Dermis blood vessel endothelial cell (primary cell): ENCODE data around the gene ENTREP3. TPM values are rescaled to one million over a fixed set of nuclear protein-coding genes. Genes with fewer than 3 reads are reported as not detected.
A peak's percentile ranks its signal among the peaks of the same experiment; 100 is the strongest.

ENCODE experiments used
- DNase-seq: peaks from one replicate; pipeline ENCODE4 v3.0.0; 2010
- total RNA-seq: library from RNA; depleted of rRNA; stranded (reverse); fragments of >200 nt; gene quantifications from 2 replicates; pipeline ENCODE4 v1.2.3, GENCODE V29; 2014

ENTREP3 gene
- total RNA-seq, 1 donor from 2014 or later: 6.5 TPM

DNA sequence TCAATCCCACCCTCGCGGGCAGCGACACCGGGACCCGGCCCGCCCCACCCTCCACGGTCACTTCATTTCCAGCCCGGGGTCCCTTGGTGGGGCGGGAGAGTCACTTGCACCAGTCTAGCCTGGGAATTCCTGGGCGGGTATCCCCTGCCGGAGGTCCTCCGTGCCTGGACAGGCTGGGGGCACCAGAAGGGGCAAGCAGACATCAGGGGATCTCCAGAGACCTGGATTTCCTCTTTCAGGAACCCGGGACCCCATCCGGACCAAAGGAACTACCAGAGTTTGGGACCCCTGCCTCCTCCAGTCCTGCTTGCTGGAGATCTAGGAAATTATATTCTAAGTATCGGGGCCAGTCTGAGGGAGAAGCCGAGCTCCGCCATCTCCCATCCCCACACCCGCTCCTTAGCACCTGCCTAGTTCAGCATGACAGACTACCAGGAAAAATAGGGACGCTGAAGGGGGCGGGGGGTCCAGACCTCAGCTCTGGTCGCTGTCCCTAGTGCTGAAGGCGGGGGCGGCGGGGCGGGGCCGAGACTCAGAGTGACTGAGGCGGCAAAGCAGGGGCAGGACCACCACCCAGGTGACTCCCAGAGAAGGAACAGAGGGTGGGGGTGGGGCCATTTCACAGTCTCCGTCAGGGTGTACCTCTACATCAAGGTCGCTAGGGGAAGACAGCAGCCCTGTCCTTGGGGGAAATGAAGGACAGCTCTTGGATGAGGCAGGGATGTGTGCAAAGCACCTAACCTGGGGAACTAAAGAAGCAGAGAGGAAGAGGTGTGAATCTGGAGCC is 22.8 kb upstream of the ENTREP3 start:
- DNase-seq: peak; percentile 50

DNA sequence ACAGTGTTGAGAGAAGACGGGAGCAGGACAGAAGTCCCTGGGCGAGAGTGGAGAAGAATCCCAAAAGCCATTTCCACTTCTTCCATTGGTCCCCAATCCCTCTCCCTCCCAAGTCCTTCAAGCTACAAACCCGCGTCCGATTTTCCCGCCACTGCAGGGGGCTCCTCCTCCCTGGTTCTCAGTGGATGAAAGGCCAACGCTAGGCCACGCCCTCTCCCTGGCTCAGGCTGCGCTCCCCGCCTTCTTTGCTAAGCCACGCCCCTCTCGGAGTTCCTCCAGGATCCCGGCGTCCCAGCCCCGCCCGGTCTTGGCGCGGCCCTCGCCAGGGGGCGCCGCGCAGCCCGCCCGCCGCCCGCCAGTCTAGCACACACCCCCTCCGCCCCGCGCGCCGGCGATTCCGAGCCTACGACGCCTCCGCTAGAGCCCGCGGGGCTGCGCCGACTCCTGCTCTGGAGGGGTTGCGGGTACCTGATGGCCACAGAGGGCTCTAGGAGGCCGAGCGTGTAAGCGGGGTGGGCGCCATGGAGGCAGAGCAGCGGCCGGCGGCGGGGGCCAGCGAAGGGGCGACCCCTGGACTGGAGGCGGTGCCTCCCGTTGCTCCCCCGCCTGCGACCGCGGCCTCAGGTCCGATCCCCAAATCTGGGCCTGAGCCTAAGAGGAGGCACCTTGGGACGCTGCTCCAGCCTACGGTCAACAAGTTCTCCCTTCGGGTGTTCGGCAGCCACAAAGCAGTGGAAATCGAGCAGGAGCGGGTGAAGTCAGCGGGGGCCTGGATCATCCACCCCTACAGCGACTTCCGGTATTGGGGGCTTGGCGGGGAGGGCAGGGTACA is 22.0 kb upstream of the ENTREP3 start, which contains the start of gene HCN3:
Gene HCN3, plus strand, starts transcription at position 394 of the 832 bp plus-strand sequence. Its CDS starts 128 bp downstream, at position 522.
- DNase-seq: peak; percentile 98

DNA sequence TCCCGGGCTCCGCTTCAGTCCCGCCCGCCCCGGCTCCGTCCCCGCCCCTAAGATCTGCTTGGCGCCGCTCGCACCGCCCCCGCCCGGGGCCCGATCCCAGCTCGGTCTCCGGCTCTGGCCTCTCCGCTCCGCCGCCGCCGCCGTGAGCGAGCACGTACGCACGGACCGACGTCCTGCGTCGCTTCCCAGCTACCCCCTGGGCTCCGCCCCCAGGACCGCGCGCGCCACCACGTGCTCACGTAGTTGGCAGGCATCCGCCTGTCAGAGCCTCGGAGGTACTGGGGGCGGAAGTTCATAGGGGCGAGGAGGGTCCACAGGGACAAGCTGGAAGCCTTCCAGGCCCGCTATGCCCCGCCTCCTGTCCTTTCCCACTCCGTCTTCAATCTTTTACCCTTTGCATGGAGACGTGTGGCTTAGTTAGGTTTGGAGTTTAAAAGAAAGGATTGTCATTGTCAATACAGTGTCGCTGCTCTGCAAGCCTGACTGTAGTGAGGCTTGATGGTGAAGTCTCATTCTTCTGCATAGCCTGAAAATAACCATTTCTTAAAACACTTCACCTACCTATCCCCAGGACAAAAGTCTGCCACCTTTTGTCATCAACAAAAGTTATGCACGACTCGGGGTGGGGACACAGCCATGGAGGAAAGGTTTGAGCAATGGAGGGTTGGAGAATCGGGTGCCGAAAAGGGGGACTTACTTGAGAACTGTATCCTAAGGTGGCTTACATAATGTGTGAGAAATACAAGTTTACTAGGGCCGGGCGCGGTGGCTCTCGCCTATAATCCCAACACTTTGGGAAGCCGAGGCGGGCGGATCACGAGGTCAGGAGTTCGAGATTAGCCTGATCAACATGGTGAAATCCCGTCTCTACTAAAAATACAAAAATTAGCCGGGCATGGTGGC is 18.3 kb upstream of the ENTREP3 start, which contains the start of gene CLK2:
Gene CLK2, minus strand, starts transcription at position 162 of the 903 bp plus-strand sequence. CDS start 2,527 bp downstream, outside the sequence.
- peak; percentile 97 for DNase-seq

DNA sequence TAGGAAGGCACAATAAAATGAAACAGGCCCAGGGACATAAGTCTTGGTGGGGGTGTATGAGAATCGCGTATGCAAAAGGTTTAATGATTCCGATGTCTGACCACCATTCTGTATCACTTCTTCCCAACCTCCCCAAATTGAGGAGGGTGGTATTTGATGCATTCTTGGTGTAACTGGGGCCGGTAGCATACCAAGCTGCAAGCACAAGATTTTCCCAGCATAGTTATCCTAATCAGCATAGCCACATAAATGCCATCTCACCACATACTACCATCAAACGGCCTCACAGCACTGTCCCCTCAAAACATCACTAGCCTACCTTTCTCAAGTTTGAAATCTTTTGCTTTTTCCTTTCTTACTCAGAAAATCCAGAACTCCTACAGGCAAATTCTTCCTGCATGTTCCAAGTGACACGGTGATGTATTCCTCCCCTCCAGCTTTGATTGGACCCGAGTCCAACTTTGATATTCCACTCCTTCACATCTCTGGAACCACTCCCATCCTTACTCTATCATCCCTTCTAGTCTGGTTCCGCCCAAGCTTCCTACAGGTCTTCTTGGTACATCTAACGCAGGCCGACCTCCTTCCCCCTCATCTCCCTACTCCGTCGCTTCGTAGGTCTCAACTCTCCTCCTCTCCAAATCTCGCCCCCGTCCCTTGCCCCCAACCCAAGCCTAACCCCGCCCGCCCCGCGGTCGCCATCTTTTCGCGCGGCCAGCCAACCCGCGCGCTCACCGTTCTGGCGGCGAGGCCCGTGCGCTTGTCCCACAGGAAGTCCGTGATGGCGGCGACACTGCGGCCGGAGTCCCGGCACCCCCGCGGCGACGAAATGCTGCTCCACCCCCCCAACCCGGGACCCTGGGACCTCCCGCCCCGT is 17.4 kb upstream of the ENTREP3 start:
- peak; percentile 63 for DNase-seq

DNA sequence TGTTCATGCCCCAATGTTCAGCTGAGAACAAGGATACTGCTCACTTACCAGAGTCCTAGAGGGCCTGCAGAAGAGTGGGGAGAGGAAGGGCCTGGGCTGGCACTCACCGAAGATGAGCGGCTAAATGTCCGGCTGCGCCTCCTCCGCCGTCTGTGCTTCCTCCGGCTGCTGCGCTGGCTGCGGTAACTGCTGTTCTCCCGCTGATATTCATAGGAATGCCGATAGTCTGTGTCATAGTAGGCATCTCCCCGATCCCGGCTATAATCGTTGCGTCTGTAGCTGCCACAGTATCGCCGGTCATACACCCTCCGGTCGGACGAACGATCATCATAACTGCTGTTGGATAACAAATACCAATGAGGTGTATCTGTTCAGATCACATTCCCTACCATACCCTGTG is 14.1 kb upstream of the ENTREP3 start:
- DNase-seq: no peak

DNA sequence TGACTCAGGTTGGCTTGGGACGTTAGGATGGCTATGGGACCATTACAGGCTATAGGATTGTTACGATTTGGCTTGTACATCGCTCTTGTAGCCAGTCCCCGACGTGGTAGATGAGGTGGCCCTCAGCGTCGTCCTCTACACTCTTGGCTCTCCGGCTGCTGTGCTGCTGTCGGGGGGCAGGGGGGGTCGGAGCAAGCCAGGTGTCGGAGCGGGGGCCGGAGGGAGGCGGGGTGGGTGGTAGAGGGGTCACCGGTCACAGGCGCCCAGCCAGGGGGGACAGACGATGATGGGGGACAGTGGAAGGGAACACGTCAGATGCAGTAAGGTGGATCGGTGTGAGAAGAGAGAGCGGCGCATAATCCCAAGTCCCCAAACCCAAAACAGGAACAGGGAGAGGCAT is 13.3 kb upstream of the ENTREP3 start:
- no peak for DNase-seq

DNA sequence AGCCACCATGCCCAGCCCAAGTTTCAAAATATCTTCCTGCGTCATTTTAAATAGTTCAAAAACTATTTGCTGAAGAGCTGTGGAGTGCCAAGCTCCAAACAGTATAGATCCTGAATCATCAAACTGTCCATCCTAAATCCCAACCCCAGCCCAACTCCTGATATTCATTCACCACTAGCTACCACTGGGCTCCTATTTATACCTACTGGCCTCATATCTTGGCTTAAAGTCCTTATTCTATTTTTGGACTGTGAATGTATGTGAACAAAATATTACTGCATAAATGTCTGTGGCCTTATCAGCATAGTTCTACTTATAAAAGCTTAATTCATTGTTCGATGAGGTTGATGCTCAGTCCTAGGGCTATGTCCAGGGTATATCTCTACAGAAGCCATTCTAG is 12.1 kb upstream of the ENTREP3 start:
- DNase-seq: no peak

DNA sequence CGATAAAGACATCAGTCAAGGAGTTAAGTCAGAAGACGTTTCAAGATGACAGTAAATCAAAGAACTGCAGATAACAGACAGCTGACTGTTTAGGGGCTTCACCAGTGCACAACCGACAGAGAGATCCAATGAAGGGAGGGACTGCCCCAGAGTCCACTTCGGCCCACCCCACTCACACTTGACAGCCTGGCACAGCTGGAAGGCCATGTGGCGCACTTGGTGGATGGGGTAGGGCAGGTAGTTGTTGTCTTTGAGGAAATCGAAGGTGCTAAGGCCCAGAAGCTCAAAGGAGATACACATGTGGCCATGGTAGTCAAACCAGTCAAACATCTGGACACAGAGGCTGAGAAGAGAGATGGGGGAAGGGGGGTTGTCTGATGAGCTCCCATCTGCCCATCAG is 11.3 kb upstream of the ENTREP3 start:
- no peak for DNase-seq

DNA sequence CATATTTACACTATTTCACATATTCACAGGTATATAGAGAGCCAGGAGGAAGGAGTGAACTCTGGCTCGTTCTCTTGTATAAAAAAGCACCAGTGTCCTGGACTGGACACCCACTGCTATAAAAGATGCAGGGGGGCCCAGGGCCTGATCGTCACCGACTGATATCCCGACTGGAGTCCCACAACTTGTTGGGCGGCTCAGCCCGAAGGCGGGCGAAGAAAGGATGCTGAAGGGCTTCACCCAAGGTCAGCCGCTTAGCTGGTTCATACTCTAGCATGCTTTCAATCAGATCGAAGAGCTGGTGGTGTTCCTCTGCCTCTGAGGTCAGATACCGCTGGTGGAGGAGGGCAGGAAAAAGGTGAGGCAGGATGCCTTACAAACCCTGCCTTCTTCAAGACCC is 7.8 kb upstream of the ENTREP3 start:
- DNase-seq: no peak

DNA sequence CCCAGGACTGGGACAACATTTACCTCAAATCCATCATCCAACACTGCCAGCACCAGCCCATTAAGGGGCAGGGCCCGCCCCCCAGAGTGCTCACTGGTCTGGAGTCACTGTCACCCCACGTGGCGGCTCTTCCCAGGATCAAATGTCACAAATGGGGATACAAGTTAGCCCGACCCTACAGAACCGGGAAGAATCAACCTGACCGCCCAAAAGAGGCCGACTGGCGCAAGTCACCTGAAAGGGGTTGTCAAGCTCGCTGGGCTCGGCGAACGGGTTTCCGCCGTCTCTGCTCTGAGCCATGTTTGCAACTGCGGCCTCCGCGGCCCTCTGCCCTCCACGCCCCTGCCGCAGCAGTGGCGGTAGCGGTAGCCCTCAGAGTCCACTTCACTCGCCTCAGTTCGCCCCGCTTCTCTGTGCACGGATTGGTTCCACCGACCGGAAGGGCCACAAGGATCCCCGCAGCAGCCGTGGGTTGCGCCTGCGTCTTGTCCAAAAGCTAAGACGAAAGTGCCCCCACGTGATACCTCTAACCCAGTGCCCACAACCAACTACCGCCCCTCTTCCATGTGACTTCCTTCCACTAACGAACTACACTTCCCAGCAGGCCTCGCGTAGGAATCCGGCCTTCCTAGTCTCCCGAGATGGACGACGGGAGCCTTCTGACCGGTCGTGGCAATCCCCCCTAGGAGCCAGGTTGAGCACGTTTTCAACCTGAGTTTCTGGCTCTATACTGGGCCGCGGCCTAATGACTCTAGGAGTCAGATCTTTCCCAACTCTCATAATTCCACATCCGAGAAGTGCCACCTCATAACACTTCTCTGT is 6.8 kb upstream of the ENTREP3 start, which contains the start of gene SCAMP3:
Gene SCAMP3, minus strand, starts transcription at position 509 of the 822 bp plus-strand sequence. Its CDS starts 209 bp downstream, at position 300.
- DNase-seq: peak; percentile 100

DNA sequence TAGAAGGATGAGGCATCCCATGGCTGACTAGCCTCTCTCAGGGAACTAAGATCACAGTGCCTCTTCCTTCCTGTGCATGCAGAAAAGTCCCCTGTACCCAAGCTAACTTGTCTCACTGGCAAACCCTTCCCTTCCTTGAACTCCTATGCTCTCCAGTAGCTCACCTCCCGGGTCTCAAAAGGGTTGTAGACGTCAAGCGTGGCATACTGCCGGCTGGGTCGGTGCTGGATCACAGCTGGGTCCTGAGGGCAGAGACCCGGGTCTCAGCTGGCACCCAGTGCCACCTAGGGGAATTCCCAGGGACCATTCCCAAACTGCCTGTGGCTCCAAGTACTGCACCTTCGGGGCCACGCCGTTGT is 6.2 kb upstream of the ENTREP3 start:
- no peak for DNase-seq

DNA sequence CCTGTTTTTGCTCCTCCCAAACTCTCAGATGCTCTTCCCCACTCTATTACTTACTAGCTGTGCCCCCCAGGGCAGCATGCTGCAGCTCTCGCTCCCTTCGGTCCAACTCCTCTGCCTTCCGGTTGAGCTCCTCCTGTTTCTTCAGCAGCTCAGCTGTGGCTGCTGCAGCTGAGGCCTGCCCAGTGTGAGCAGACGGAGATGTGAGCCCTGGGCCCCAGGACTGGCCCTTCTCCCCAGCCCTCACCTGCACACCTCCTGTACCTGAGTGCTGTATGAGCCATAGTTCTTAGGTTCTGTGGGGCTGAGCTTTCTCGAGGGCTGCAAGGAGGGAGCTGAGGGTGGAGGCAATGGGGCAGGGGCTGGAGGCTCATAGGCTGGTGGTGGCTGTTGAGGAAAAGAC is 5.0 kb upstream of the ENTREP3 start:
- no peak for DNase-seq

DNA sequence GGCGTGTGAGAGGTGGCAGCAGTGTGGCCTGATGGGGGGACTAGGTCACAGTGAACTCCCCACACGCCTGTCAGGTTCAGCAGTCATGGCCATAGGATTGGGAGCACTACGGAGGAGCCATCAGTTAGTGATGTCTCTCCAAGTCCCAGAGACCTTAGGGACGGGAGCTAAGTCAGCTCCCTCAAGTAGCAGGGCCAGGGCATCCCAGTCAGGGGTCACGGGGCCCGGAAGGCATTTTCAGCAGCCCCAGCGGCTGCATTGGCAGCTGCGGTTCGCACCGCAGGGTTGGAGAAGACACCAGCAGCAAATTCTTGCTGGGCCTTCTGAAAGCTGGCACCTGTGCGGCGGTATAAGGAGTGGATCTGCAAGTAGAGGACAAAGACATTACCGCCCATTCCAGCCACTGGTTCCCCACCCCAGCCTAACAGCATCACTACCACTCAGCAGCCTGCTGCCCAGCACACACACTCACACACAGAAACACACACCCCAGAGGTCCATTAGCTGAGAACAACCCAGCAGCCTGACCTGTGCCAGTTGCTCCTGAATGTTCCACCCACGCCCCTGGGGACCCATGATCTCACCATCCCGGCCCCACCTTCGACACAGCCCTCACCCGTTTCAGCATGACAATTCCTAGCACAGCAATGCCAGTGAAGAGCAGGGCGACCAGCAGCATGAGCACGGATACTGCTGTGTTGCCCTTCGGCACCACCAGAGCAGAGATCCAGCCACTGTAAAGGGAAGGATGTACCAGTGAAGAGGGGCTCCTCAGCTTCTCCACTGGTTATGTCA is 972 bp upstream of the ENTREP3 start:
- DNase-seq: no peak

DNA sequence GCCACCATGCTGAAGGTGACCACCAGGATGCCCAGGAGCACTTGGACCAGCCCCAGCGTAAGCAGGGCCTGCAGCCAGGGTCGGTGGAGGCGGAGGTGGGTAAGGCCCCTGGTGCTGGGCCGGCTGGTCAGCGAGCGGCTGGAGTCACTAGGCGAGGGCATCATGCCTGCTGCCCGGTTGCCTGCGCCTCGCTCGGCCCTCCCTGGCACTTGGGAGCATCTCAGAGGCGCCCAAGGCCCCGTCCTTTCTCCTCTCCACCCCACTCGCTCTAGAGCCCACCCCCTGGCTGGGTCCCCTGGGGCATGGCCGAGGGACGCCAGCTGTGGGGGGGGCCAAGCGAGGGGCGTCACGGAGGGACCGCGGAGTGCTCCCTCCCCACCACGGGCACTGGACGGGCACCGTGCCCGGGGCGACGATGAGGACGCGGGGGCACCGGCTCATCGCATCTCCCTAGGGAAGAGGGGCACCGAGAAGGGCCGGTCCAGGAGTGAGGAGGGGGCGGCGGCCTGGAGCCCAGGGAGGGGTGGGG is 505 bp downstream of the ENTREP3 start:
- peak; percentile 35 for DNase-seq

DNA sequence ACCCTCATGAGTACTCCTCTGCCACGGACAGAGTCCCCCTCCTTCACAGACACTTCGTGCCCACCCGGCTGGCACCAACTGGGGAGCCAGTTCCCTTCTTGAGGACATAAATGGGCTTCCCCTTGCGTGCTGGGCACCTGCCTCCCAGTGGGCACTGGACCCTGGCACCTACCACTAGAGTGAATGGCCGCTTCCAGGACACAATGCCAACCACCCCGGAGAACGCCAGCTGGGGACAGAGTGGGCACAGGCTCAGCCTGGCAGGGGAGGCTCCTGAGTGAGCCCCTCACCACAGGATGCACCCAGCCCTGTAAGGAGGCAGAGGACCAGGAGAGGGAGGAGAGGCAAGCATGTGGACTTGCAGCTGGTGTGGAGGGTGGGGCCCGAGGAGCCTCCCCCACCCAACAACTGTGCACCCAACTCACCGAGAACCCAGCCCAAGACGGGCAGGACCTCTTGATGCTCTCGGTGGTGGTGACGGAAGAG is 1.0 kb downstream of the ENTREP3 start:
- no peak for DNase-seq

DNA sequence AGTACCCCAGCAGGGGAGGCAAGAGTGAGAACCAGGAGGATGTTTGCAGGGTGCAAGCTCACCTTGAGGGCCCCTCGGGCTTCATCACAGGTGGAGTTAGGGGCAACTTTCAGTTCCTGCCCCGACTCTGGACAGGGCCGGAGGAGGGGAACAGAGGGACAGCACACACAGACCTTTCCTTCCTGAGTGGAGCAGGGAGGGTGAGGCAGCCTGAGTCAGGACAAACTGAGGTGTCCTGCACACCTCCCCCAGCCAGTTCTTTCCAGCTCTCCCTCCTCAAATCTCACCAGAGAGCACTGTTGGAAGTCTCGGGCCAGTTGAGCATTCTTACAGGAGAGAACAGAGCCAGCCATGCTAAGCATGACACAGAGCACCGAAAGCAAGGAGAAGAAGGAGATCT is 1.5 kb downstream of the ENTREP3 start:
- no peak for DNase-seq

DNA sequence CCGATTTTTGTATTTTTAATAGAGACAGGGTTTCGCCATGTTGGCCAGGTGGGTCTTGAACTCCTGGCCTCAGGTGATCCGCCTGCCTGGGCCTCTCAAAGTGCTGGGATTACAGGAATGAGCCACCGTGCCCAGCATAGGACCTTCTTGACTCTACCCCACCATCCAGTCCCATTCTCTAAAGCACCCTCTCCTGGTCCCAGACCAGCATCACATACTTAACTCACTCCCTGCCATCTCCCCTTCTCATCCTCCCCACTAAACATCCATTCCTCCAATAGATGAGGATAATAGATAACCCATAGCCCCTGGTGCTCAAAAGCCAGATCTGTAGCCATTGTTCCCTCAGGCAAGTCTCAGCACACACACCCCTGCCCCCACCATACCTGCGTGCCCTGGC is 2.1 kb downstream of the ENTREP3 start:
- peak; percentile 25 for DNase-seq

DNA sequence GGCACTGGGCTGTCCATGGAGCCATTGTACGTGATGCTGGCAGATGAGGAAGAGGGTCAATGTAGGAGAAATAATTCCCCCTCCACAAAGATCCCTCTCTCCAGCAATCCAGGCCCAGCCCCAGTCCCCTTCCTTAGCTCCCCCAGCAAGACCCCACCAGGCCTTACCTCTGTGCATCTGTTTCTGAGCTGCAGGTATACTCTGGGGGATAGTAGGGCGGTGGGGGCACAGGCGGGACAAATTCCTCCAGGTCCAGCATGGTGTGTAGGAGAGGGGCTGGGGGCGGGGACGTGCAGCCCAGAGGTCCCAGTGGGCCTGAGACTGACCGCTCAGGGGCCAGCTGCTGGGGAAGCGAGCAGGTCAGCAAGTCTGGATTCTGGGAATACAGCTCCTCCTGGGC is 3.7 kb downstream of the ENTREP3 start:
- DNase-seq: no peak
